ENCODE results near the gene LARP4B.

DNA sequence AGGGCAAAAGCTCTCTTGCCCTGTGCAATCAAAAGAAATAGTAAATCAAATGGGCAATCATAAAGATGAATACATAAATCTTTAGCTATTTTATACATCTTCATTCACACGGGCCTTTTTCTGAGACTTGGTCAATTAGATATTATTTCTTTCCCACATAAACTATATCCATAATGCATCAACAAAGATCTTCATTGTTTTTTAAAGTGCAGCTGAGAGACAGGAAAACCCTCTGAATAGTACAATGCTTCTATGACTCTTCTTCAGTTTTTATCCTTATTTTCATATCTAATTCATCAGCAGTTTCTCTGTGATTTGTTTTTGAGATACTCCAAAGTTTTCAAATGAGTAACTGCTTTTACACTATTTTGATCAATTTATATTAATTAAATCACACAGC, 25.5 kb downstream of the LARP4B start:
- TF ChIP-seq CTCF (IDR thresholded peaks at IDR 0.05) (no peak), POLR2A (IDR thresholded peaks at IDR 0.05) (no peak)
